ENCODE data around the gene RNF6.

DNA sequence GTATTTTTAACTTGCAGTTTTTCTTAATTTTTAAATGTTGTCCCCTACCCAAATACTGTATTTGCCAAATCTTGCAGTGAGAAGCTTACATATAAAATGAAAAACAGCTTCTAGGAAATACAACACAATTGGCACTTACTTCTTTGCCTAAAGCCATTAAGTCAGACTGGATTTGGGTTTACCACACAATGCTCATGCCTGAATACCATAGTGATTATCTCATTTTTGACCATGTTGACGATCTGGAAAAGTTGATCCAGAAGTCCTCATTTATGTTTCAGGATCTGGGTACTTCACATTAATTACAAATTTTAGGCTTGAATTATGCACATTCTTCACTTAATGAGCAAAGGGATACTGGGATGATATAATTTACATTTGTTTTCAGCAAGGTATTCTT is 2.4 kb downstream of the RNF6 start:
- TF ChIP-seq, protein P1, sequence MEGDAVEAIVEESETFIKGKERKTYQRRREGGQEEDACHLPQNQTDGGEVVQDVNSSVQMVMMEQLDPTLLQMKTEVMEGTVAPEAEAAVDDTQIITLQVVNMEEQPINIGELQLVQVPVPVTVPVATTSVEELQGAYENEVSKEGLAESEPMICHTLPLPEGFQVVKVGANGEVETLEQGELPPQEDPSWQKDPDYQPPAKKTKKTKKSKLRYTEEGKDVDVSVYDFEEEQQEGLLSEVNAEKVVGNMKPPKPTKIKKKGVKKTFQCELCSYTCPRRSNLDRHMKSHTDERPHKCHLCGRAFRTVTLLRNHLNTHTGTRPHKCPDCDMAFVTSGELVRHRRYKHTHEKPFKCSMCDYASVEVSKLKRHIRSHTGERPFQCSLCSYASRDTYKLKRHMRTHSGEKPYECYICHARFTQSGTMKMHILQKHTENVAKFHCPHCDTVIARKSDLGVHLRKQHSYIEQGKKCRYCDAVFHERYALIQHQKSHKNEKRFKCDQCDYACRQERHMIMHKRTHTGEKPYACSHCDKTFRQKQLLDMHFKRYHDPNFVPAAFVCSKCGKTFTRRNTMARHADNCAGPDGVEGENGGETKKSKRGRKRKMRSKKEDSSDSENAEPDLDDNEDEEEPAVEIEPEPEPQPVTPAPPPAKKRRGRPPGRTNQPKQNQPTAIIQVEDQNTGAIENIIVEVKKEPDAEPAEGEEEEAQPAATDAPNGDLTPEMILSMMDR (IDR thresholded peaks at IDR 0.05): no peak
- no peak for TF ChIP-seq POLR2A (IDR thresholded peaks at IDR 0.05; ENCODE audit: low read depth)

All from esophagus muscularis mucosa (tissue), 3 donors.